Type B pancreatic cell (in vitro differentiated cells): Measurements from ENCODE around the gene FBXL22. TPM values are rescaled to one million over a fixed set of nuclear protein-coding genes. Genes with fewer than 3 reads are reported as not detected.

Experiments used
- DNase-seq: peaks from one replicate; pipeline ENCODE4 v3.0.0; 2021; ENCODE audit warnings: mixed read lengths; ENCODE audit not compliant: unreplicated experiment; ENCODE audit errors: extremely low spot score
- H3K27ac Mint-ChIP-seq: 2 replicates; pipeline ENCODE4 v1.8.0; 2021; ENCODE audit warnings: mild to moderate bottlenecking, mixed read lengths
- H3K27me3 Mint-ChIP-seq: 2 replicates; pipeline ENCODE4 v1.8.0; 2021; ENCODE audit warnings: mixed read lengths
- H3K36me3 Mint-ChIP-seq: 2 replicates; pipeline ENCODE4 v1.8.0; 2021; ENCODE audit warnings: mixed read lengths
- H3K4me1 Mint-ChIP-seq: one replicate; pipeline ENCODE4 v1.8.0; 2021; ENCODE audit warnings: mixed read lengths; ENCODE audit not compliant: unreplicated experiment
- H3K4me3 Mint-ChIP-seq: 2 replicates; pipeline ENCODE4 v1.8.0; 2021; ENCODE audit warnings: mild to moderate bottlenecking, mixed read lengths
- H3K9me3 Mint-ChIP-seq: 2 replicates; pipeline ENCODE4 v1.8.0; 2021; ENCODE audit warnings: mixed read lengths
- CTCF ChIP-seq: fragments of 200-600 bp; sonication (generic); conservative IDR thresholded peaks from 2 replicates; pipeline ENCODE4 v1.5.0; 2021; ENCODE audit warnings: antibody characterized with exemption, mild to moderate bottlenecking
- total RNA-seq: library from RNA; stranded (reverse); gene quantifications from 2 replicates; pipeline ENCODE4 v1.2.1, GENCODE V29; 2021; ENCODE audit warnings: low replicate concordance

FBXL22 gene
- total RNA-seq, 1 donor from 2014 or later, result 1.1 TPM

DNA sequence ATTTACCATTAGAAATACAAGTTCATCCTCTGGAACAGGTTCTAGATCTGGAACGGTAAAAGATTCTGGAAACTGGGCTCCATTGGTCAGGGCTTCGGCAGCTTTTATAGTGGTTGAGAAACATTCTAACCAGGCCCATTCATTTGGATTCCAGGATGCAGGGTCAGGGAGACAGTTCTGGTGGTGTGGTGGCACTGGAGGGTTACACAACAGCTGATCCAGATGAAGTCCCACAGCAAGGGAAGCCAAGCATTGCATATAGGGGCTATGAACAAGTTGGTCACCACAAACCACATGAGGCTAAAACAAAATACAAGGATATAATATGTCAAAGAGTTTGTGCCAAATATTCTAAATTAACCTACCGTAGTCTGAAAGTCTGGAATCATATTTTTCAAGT, 43.0 kb downstream of the FBXL22 start:
- H3K4me1 Mint-ChIP-seq, result no peaks in the 10 kb centered on the region
- H3K27me3 Mint-ChIP-seq, result no peaks in the 10 kb centered on the region
- H3K9me3 Mint-ChIP-seq, result no peaks in the 10 kb centered on the region
- DNase-seq, result no peak
- no peak overlapping the region for H3K4me3 Mint-ChIP-seq
- no peak for TF ChIP-seq CTCF
- H3K27ac Mint-ChIP-seq, result no peak overlapping the region
- H3K36me3 Mint-ChIP-seq, result peaks cover 26% of the 10 kb centered on the region

Other genes starting within 250 kb of the FBXL22 start
- 4.7 and 5.5 TPM in 2 replicates for gene CA12, start 215.5 kb upstream of the FBXL22 start, total RNA-seq
- 42.3 and 57.3 TPM in 2 replicates for gene USP3, start 92.8 kb upstream of the FBXL22 start, total RNA-seq
- 62.6 and 80.7 TPM in 2 replicates for gene HERC1, start 236.6 kb downstream of the FBXL22 start, total RNA-seq